Measurements from ENCODE around the gene KLHL29.
A peak's percentile ranks its signal among the peaks of the same experiment; 100 is the strongest.

KLHL29 gene

DNA sequence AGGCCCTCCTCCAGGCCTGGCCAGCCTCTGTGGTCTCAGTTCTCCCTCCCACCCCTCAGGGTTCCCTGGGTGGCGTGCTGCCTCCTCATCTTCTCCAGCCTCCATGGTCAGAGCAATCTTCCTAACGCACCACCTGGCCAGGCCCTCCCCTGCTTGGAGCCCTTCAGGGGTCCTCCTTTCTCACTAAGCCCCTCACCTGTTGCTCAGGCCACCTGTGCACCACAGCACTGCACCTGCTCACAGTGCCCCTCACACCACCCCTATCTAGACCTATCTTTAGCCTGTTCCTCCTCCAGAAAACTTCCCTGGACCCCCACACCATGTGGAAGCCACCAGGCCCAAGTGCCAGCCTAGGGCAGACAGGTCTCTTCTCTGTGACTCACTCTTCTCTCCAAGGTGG, 274.8 kb downstream of the KLHL29 start:
- no peak overlapping the region for H3K4me3 ChIP-seq
- TF ChIP-seq CTCF (IDR thresholded peaks at IDR 0.05), result no peak
- DNase-seq (ENCODE audit: low spot score), result no peak
- H3K27ac ChIP-seq, result no peak overlapping the region

DNA sequence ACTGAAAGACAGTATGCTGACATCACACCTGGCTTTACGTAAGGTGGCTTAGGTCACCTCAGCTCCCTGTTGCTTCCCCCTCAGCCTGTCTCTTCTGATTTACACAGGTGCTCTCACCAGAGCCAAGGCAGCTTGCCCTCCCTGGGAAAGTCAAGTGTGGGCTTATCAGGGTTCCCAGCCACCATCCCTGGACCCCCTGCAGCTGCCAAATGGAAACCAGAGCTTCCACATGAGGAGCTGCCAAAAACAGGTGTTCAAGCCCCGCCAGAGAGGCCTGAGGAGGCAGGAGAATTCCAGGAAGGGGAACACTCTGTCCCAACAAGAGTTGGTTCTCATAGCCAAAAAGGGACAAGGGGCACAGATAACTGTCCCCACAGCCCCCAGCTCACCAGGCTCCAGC, 275.3 kb downstream of the KLHL29 start:
- DNase-seq (ENCODE audit: low spot score), result no peak
- Histone ChIP-seq H3K27ac (no peak overlapping the region), H3K4me3 (no peak overlapping the region)
- TF ChIP-seq CTCF (IDR thresholded peaks at IDR 0.05), result no peak

DNA sequence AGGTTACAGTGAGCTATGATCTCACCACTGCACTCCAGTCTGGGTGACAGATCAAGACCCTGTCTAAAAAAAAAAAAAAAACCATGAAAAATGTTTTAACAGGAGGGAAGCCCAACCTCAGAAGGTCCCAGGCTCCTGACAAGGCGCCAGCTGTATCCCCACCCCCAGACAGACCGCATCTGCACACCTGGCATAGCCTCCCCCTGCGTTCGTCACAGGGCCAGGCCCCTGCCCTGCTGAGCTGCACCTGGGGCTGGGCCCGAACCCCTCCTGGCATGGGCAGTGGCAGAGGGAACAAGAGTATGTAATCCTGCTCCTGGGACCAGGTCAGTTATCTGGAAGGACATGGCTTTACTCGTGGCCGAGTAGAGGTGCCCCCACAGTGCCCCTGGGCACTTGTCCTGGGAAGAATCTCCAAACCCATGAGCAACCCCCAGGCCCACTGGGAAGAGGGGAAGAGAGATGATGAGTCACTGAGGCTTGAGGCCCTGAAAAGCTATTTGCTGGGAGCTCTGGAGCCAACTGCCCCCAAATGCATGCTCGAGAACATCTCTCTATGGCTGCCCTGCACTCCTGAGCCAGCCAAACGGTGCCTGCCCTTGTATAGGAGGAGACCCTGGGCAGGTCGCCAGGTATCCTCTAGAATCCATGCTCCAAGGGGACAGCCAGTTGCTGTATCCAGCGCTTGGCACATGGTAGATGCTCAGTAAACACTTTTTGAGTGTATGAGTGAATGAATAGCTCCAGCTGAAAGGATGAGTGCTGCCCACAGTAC, 276.5 kb downstream of the KLHL29 start:
- TF ChIP-seq CTCF (IDR thresholded peaks at IDR 0.05), result no peak
- no peak overlapping the region for H3K4me3 ChIP-seq
- H3K27ac ChIP-seq, result no peak overlapping the region
- no peak for DNase-seq (ENCODE audit: low spot score)

- TF ChIP-seq CTCF (IDR thresholded peaks at IDR 0.05), result no peak
- H3K4me3 ChIP-seq, result no peak overlapping the region
- no peak for DNase-seq (ENCODE audit: low spot score)
- H3K27ac ChIP-seq, result no peak overlapping the region
Observed at GRCh38 chr2:23662466-23662865, 277.5 kb downstream of the KLHL29 start.

- H3K27ac ChIP-seq, result no peak overlapping the region
- DNase-seq (ENCODE audit: low spot score), result no peak
- peak overlapping the region; percentile 65 for H3K4me3 ChIP-seq
- no peak for TF ChIP-seq CTCF (IDR thresholded peaks at IDR 0.05)
Observed at GRCh38 chr2:23662941-23663920, 278.3 kb downstream of the KLHL29 start.

DNA sequence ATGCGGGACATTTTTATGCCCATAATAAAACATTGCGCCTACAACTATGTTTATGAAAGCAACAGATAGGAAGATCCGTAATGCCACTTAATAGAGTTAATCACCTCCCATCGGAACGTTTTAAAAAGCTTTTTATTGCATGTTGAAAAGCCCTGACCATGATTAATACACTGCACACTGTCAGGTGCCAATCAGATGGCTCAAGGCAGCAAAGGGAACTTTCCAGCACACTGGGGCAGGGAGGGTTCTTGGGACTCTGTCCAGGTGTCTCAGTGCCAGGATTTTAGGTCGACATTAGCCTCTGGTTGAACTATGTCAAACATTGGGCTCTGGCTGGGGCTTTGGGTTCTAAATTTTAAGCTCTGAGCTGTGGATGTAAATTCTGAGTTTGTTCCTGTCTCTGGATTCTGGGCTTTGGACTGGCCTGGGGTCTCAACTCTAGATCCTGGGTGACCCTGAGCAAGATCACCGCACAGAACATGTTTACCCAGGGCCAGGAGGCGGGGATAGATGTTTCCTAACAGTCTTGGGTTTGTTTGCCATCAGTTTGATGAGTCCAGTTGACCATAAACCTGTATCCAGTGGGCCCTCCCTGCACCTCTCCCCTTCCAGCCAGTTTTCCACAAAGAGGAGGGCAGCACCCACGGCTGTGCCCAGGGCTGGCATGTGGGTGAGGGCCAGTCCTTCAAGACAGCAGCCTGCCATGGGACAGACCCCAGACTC, 279.2 kb downstream of the KLHL29 start:
- no peak for DNase-seq (ENCODE audit: low spot score)
- TF ChIP-seq CTCF (IDR thresholded peaks at IDR 0.05), result no peak
- Histone ChIP-seq H3K27ac (no peak overlapping the region), H3K4me3 (peak overlapping the region; percentile 65)
